Measurements from ENCODE around the gene MSRB3. TPM values are rescaled to one million over a fixed set of nuclear protein-coding genes. Genes with fewer than 3 reads are reported as not detected.

The MSRB3 gene
- total RNA-seq, 1 donor from 2014 or later: 125 TPM

DNA sequence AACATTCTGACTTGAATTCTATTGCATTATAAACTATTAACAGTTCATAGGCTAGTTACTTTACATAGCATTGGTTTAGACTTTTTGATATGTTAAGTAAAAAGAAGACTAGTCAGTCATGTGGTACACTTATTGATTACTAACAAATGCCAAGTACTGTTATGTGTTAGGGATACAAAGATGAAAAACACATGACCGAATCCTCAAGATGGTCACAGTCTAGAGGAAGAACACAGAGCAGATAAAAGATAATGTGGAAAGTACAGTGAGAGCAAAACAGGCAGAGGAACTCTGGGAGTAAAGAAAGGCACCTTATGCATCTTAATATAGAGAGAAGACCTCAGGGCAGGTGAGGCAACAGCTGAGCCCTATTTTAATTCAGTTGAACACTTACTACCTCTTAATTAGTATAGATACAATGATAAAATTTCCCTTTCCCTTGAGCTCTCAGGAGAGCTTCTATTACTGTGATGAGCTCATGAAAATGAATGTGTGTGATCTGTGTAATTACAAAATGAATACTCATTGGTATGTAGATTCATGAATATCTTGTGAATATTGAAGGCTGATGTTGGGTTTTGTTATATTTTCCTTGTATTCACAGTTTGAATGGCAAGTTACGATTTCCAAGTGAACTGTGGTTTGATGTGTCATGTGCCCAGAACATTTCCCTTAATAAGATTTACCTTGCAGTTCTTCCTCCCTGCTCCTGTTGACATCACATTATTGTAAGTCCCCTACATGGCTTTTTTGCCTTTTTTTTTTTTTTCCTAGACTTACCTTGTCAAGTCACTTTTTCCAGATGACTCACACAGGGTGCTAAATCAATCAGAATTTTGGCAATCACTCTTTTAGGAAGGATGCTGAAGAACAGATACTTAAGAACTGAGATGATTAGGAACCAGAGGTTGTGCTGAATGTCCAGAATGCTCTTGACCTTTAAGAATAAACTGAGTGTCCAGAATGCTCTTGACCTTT lies 29.5 kb upstream of the MSRB3 start:
- Histone ChIP-seq H3K4me3 (no peak overlapping the region), H3K4me1 (no peaks in the 10 kb centered on the region), H3K36me3 (peaks cover 30% of the 10 kb centered on the region), H3K27me3 (ENCODE audit: low read depth) (no peaks in the 10 kb centered on the region), H3K27ac (replicated peaks) (no peak overlapping the region), H3K9me3 (replicated peaks) (no peaks in the 10 kb centered on the region)
- DNase-seq: no peak
- intact Hi-C loops (cut with micrococcal nuclease): no loop called here
- TF ChIP-seq, protein P1, sequence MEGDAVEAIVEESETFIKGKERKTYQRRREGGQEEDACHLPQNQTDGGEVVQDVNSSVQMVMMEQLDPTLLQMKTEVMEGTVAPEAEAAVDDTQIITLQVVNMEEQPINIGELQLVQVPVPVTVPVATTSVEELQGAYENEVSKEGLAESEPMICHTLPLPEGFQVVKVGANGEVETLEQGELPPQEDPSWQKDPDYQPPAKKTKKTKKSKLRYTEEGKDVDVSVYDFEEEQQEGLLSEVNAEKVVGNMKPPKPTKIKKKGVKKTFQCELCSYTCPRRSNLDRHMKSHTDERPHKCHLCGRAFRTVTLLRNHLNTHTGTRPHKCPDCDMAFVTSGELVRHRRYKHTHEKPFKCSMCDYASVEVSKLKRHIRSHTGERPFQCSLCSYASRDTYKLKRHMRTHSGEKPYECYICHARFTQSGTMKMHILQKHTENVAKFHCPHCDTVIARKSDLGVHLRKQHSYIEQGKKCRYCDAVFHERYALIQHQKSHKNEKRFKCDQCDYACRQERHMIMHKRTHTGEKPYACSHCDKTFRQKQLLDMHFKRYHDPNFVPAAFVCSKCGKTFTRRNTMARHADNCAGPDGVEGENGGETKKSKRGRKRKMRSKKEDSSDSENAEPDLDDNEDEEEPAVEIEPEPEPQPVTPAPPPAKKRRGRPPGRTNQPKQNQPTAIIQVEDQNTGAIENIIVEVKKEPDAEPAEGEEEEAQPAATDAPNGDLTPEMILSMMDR (IDR thresholded peaks at IDR 0.05; ENCODE audit: borderline replicate concordance): no peak

DNA sequence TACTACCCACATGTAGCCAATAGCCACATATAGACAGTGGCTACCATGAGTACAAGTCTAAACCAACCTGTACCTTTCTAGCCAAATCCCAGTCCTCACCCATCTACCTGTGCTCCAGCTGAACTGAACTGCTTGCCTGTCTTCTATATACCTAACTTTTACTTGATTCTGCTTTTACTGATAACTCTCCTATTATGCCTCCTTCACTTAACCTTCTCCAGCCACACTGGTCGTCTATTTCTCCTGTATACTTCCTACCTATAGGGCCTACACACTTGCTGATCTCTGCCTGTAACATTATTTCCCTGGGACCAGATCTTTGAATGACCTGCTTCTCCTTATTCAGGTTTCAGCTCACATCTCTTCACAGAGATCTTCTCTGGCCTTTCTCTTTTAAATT lies 26.0 kb upstream of the MSRB3 start:
- Histone ChIP-seq H3K9me3 (replicated peaks) (no peaks in the 10 kb centered on the region), H3K4me3 (no peak overlapping the region), H3K27ac (replicated peaks) (no peak overlapping the region), H3K36me3 (peaks cover 3% of the 10 kb centered on the region), H3K4me1 (no peaks in the 10 kb centered on the region), H3K27me3 (ENCODE audit: low read depth) (no peaks in the 10 kb centered on the region)
- intact Hi-C loops (cut with micrococcal nuclease): no loop called here
- TF ChIP-seq, protein P1 (IDR thresholded peaks at IDR 0.05; ENCODE audit: borderline replicate concordance): no peak
- no peak for DNase-seq

DNA sequence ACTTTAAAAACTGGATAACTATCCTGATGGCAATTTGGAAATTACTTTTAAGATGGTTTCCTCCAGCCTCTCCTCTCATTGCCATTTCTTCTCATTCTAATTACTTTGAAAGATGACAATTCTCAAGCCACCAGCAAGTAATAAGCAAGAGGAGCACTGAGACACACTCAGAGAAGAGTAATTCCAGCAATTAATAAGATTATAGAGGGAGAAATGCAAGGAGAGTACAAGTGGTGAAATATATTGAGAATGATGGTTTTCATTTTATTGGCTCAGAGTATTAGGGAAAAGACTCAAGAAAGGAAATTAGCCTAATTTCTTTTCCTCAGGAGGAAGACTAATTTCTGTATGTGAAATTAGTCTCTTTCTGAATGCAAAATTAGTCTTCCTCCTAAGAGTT lies 20.5 kb upstream of the MSRB3 start:
- intact Hi-C loops (cut with micrococcal nuclease): no loop called here

GRCh38 chr12:65259501-65259900 lies 19.0 kb upstream of the MSRB3 start:
- H3K4me1 ChIP-seq: no peaks in the 10 kb centered on the region
- TF ChIP-seq, protein P1 (IDR thresholded peaks at IDR 0.05; ENCODE audit: borderline replicate concordance): no peak
- intact Hi-C loops (cut with micrococcal nuclease): no loop called here
- H3K27ac ChIP-seq (replicated peaks): no peak overlapping the region
- no peak overlapping the region for H3K4me3 ChIP-seq
- DNase-seq: no peak
- no peaks in the 10 kb centered on the region for H3K27me3 ChIP-seq (ENCODE audit: low read depth)
- H3K9me3 ChIP-seq (replicated peaks): no peaks in the 10 kb centered on the region
- no peaks in the 10 kb centered on the region for H3K36me3 ChIP-seq

More for the DNA sequence above, 20.5 kb upstream of the MSRB3 start:
- H3K27me3 ChIP-seq (ENCODE audit: low read depth): no peaks in the 10 kb centered on the region
- no peaks in the 10 kb centered on the region for H3K36me3 ChIP-seq
- no peak overlapping the region for H3K27ac ChIP-seq (replicated peaks)
- H3K4me3 ChIP-seq: no peak overlapping the region
- H3K9me3 ChIP-seq (replicated peaks): no peaks in the 10 kb centered on the region
- no peak for DNase-seq
- H3K4me1 ChIP-seq: no peaks in the 10 kb centered on the region
- TF ChIP-seq, protein P1 (IDR thresholded peaks at IDR 0.05; ENCODE audit: borderline replicate concordance): no peak

DNA sequence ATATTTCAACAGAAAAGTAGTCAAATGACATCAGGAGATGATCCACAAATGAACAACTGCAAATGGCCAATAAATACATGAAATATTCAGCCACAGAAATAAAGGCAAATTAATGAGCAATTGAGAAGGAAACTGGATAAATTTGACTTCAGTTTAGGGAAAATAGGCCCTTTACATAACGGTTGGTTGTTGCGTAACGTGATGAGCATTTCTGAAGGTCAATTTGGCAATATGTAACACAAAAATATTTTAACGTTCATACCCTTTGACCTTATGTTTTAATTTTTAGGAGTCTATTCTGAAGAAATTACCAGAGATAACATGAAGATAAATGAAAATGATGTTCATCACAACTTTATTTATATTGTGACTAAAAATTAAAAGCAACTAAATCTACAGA lies 14.7 kb upstream of the MSRB3 start:
- TF ChIP-seq, protein P1 (IDR thresholded peaks at IDR 0.05; ENCODE audit: borderline replicate concordance): no peak
- intact Hi-C loops (cut with micrococcal nuclease): no loop called here

More for the DNA sequence above, 14.7 kb upstream of the MSRB3 start:
- Histone ChIP-seq H3K4me1 (no peaks in the 10 kb centered on the region), H3K9me3 (replicated peaks) (no peaks in the 10 kb centered on the region), H3K36me3 (no peaks in the 10 kb centered on the region), H3K4me3 (no peak overlapping the region), H3K27ac (replicated peaks) (no peak overlapping the region), H3K27me3 (ENCODE audit: low read depth) (no peaks in the 10 kb centered on the region)
- no peak for DNase-seq

All from left ventricle myocardium inferior (tissue), 1 donor.